WTC11 (cell line): Measurements from ENCODE around the gene PHC1. TPM values are rescaled to one million over a fixed set of nuclear protein-coding genes. Genes with fewer than 3 reads are reported as not detected.

Source experiments
- AFF4 ChIP-seq: sonication (generic); formaldehyde crosslinking; IDR thresholded peaks from 2 replicates; pipeline ENCODE4 v1.8.1; 2023; ENCODE audit warnings: mild to moderate bottlenecking, missing genetic modification reagents, borderline replicate concordance
- ATF1 ChIP-seq: sonication (generic); formaldehyde crosslinking; IDR thresholded peaks from 2 replicates; pipeline ENCODE4 v1.8.1; 2023; ENCODE audit warnings: mild to moderate bottlenecking, moderate library complexity, missing genetic modification reagents
- CDX4 ChIP-seq: fragments of 250-450 bp; sonication (Bioruptor Pico); IDR thresholded peaks from 2 replicates; pipeline ENCODE4 v1.9.0; 2021; ENCODE audit warnings: moderate library complexity, mild to moderate bottlenecking, inconsistent platforms, borderline replicate concordance
- CREB1 ChIP-seq: sonication (generic); formaldehyde crosslinking; IDR thresholded peaks from 2 replicates; pipeline ENCODE4 v1.8.0; 2023; ENCODE audit warnings: mild to moderate bottlenecking, missing genetic modification reagents
- E2F5 ChIP-seq: sonication (generic); formaldehyde crosslinking; IDR thresholded peaks from 2 replicates; pipeline ENCODE4 v1.8.1; 2022; ENCODE audit warnings: mild to moderate bottlenecking, moderate library complexity, missing genetic modification reagents
- ETV6 ChIP-seq: sonication (generic); formaldehyde crosslinking; IDR thresholded peaks from 2 replicates; pipeline ENCODE4 v1.8.1; 2022; ENCODE audit warnings: mild to moderate bottlenecking, missing genetic modification reagents
- MXD4 ChIP-seq: fragments of 250-450 bp; sonication (Bioruptor Pico); IDR thresholded peaks from 2 replicates; pipeline ENCODE4 v1.8.0; 2021; ENCODE audit warnings: mild to moderate bottlenecking, moderate library complexity, borderline replicate concordance
- NFATC4 ChIP-seq: fragments of 250-450 bp; sonication (Bioruptor Pico); IDR thresholded peaks from 2 replicates; pipeline ENCODE4 v1.9.0; 2021; ENCODE audit warnings: mild to moderate bottlenecking
- NR2C2 ChIP-seq: sonication (generic); formaldehyde crosslinking; IDR thresholded peaks from 2 replicates; pipeline ENCODE4 v1.8.0; 2022; ENCODE audit warnings: mild to moderate bottlenecking, missing genetic modification reagents
- NR3C1 ChIP-seq: sonication (generic); formaldehyde crosslinking; conservative IDR thresholded peaks from 2 replicates; pipeline ENCODE4 v1.8.1; 2023; ENCODE audit warnings: low read depth, mild to moderate bottlenecking, missing genetic modification reagents
- OVOL2 ChIP-seq: fragments of 250-450 bp; sonication (Bioruptor Pico); IDR thresholded peaks from 2 replicates; pipeline ENCODE4 v1.9.0; 2021; ENCODE audit warnings: mild to moderate bottlenecking, borderline replicate concordance
- SMAD3 ChIP-seq: sonication (generic); formaldehyde crosslinking; IDR thresholded peaks from 2 replicates; pipeline ENCODE4 v1.8.0; 2022; ENCODE audit warnings: missing genetic modification reagents, mild to moderate bottlenecking, borderline replicate concordance
- TCF7 ChIP-seq: sonication (generic); formaldehyde crosslinking; IDR thresholded peaks from 2 replicates; pipeline ENCODE4 v1.8.0; 2022; ENCODE audit warnings: mild to moderate bottlenecking, low read depth, missing genetic modification reagents, moderate library complexity
- ZNF121 ChIP-seq: sonication (generic); formaldehyde crosslinking; IDR thresholded peaks from 2 replicates; pipeline ENCODE4 v1.8.0; 2023; ENCODE audit warnings: missing genetic modification reagents
- ZNF219 ChIP-seq: sonication (generic); formaldehyde crosslinking; IDR thresholded peaks from 2 replicates; pipeline ENCODE4 v1.8.0; 2023; ENCODE audit warnings: missing genetic modification reagents, mild to moderate bottlenecking, borderline replicate concordance
- ZNF263 ChIP-seq: sonication (generic); formaldehyde crosslinking; IDR thresholded peaks from 2 replicates; pipeline ENCODE4 v1.8.1; 2022; ENCODE audit warnings: low read depth, mild to moderate bottlenecking, moderate library complexity, missing genetic modification reagents
- ZNF425 ChIP-seq: fragments of 250-450 bp; sonication (Bioruptor Pico); conservative IDR thresholded peaks from 2 replicates; pipeline ENCODE4 v1.9.0; 2021; ENCODE audit warnings: mild to moderate bottlenecking
- ZNF671 ChIP-seq: fragments of 250-450 bp; sonication (Bioruptor Pico); IDR thresholded peaks from 2 replicates; pipeline ENCODE4 v1.8.0; 2021; ENCODE audit warnings: mild to moderate bottlenecking
- total RNA-seq: library from RNA; stranded (reverse); gene quantifications from 3 replicates; pipeline ENCODE4 v1.2.3, GENCODE V29; 2021
- TF ChIP-seq, protein P1 (sequence below): sonication (generic); formaldehyde crosslinking; IDR thresholded peaks from 2 replicates; pipeline ENCODE4 v1.8.1; 2023; ENCODE audit warnings: mild to moderate bottlenecking, moderate library complexity, missing genetic modification reagents
- TF ChIP-seq, protein P2 (sequence below): fragments of 200-600 bp; IDR thresholded peaks from 2 replicates; pipeline ENCODE4 v1.8.0; 2022; ENCODE audit warnings: antibody characterized with exemption
- TF ChIP-seq, protein P3 (sequence below): sonication (generic); formaldehyde crosslinking; IDR thresholded peaks from 2 replicates; pipeline ENCODE4 v1.8.1; 2022; ENCODE audit warnings: low read depth, missing genetic modification reagents, borderline replicate concordance
- TF ChIP-seq, protein P4 (sequence below): sonication (generic); formaldehyde crosslinking; IDR thresholded peaks from 2 replicates; pipeline ENCODE4 v1.8.0; 2022; ENCODE audit warnings: mild to moderate bottlenecking, missing genetic modification reagents

PHC1 gene
- total RNA-seq, 1 experiment from 2014 or later = 733 TPM

GRCh38 chr12:8949342-8950220, 35.3 kb downstream of the PHC1 start, which contains the start of gene M6PR (continued):
- no peak for TF ChIP-seq TCF7 (CRISPR knock-in tag)
- no peak for TF ChIP-seq ATF1 (CRISPR knock-in tag)
- TF ChIP-seq ZNF121 (CRISPR knock-in tag) = no peak
- peak; percentile 61 for TF ChIP-seq SMAD3 (CRISPR knock-in tag)
- TF ChIP-seq CREB1 = peak; percentile 76; the same call in 1 of the 2 replicates
- TF ChIP-seq NR2C2 (CRISPR knock-in tag) = 0 out of 2 replicates have a peak, but pooled peaks have one; percentile 30
- TF ChIP-seq MXD4 = no peak
- TF ChIP-seq CDX4 (CRISPR knock-in tag) = no peak
- TF ChIP-seq ETV6 = peak; percentile 60; the same call in 1 of the 2 replicates
- no peak for TF ChIP-seq ZNF263 (CRISPR knock-in tag)
- no peak for TF ChIP-seq NFATC4 (CRISPR knock-in tag)
- TF ChIP-seq OVOL2 (CRISPR knock-in tag) = no peak
- TF ChIP-seq AFF4 (CRISPR knock-in tag) = no peak
- TF ChIP-seq, protein P1, sequence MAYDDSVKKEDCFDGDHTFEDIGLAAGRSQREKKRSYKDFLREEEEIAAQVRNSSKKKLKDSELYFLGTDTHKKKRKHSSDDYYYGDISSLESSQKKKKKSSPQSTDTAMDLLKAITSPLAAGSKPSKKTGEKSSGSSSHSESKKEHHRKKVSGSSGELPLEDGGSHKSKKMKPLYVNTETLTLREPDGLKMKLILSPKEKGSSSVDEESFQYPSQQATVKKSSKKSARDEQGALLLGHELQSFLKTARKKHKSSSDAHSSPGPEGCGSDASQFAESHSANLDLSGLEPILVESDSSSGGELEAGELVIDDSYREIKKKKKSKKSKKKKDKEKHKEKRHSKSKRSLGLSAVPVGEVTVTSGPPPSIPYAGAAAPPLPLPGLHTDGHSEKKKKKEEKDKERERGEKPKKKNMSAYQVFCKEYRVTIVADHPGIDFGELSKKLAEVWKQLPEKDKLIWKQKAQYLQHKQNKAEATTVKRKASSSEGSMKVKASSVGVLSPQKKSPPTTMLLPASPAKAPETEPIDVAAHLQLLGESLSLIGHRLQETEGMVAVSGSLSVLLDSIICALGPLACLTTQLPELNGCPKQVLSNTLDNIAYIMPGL (CRISPR knock-in tag) = peak; percentile 45
- TF ChIP-seq NR3C1 (CRISPR knock-in tag) = no peak
- TF ChIP-seq, protein P2, sequence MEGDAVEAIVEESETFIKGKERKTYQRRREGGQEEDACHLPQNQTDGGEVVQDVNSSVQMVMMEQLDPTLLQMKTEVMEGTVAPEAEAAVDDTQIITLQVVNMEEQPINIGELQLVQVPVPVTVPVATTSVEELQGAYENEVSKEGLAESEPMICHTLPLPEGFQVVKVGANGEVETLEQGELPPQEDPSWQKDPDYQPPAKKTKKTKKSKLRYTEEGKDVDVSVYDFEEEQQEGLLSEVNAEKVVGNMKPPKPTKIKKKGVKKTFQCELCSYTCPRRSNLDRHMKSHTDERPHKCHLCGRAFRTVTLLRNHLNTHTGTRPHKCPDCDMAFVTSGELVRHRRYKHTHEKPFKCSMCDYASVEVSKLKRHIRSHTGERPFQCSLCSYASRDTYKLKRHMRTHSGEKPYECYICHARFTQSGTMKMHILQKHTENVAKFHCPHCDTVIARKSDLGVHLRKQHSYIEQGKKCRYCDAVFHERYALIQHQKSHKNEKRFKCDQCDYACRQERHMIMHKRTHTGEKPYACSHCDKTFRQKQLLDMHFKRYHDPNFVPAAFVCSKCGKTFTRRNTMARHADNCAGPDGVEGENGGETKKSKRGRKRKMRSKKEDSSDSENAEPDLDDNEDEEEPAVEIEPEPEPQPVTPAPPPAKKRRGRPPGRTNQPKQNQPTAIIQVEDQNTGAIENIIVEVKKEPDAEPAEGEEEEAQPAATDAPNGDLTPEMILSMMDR = no peak
- TF ChIP-seq E2F5 (CRISPR knock-in tag) = peak; percentile 68; the same call in 1 of the 2 replicates
- TF ChIP-seq, protein P3, sequence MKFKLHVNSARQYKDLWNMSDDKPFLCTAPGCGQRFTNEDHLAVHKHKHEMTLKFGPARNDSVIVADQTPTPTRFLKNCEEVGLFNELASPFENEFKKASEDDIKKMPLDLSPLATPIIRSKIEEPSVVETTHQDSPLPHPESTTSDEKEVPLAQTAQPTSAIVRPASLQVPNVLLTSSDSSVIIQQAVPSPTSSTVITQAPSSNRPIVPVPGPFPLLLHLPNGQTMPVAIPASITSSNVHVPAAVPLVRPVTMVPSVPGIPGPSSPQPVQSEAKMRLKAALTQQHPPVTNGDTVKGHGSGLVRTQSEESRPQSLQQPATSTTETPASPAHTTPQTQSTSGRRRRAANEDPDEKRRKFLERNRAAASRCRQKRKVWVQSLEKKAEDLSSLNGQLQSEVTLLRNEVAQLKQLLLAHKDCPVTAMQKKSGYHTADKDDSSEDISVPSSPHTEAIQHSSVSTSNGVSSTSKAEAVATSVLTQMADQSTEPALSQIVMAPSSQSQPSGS (CRISPR knock-in tag) = no peak
- TF ChIP-seq, protein P4, sequence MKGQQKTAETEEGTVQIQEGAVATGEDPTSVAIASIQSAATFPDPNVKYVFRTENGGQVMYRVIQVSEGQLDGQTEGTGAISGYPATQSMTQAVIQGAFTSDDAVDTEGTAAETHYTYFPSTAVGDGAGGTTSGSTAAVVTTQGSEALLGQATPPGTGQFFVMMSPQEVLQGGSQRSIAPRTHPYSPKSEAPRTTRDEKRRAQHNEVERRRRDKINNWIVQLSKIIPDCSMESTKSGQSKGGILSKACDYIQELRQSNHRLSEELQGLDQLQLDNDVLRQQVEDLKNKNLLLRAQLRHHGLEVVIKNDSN (CRISPR knock-in tag) = peak; percentile 93
- TF ChIP-seq ZNF425 (CRISPR knock-in tag) = no peak
- TF ChIP-seq ZNF219 (CRISPR knock-in tag) = no peak
- TF ChIP-seq ZNF671 (CRISPR knock-in tag) = no peak
